ENCODE measurements around the gene MTHFR. TPM values are rescaled to one million over a fixed set of nuclear protein-coding genes. Genes with fewer than 3 reads are reported as not detected.

Gene MTHFR
- total RNA-seq, 1 experiment from 2014 or later: 18.2 TPM

GRCh38 chr1:11781297-11781696 lies 24.5 kb downstream of the MTHFR start:
- Histone ChIP-seq H4K5ac (ENCODE audit: insufficient read length, low read depth, low read length) (no peak overlapping the region), H3K14ac (ENCODE audit: insufficient read depth, low read length) (no peak overlapping the region), H3K9me3 (ENCODE audit: control insufficient read depth, low read depth, low read length) (no peaks in the 10 kb centered on the region), H2AFZ (ENCODE audit: low read length) (no peak overlapping the region), H3K56ac (ENCODE audit: insufficient read length, low read depth, low read length) (no peak overlapping the region), H3K79me1 (ENCODE audit: insufficient read depth, low read depth, low read length, poor library complexity, severe bottlenecking) (no peaks in the 10 kb centered on the region), H3K23me2 (ENCODE audit: insufficient read length, low read depth, low read length, poor library complexity, severe bottlenecking) (no peaks in the 10 kb centered on the region), H4K20me1 (ENCODE audit: control insufficient read depth, insufficient read depth, insufficient read length) (no peaks in the 10 kb centered on the region), H4K91ac (ENCODE audit: insufficient read length, low read depth, low read length) (no peak overlapping the region), H3K4ac (ENCODE audit: low read depth, low read length) (no peak overlapping the region), H2BK12ac (ENCODE audit: insufficient read length, low read depth, low read length) (no peak overlapping the region), H2AK5ac (ENCODE audit: insufficient read length, low read length) (no peak overlapping the region), H3K4me1 (ENCODE audit: insufficient read depth, low read length) (0 out of 2 replicates have a peak, but pooled peaks cover 2% of the 10 kb centered on the region), H3K4me2 (ENCODE audit: insufficient read depth, insufficient read length, low read length) (no peak overlapping the region), H2BK5ac (ENCODE audit: insufficient read length, low read length) (no peak overlapping the region), H3K9ac (ENCODE audit: extremely low read depth, insufficient read length, low read length) (no peak overlapping the region), H4K8ac (replicated peaks; ENCODE audit: insufficient read length, low read depth, low read length) (no peak overlapping the region), H3K27ac (ENCODE audit: insufficient read length, low read depth, low read length) (no peak overlapping the region), H3K79me2 (ENCODE audit: insufficient read depth, low read length) (no peaks in the 10 kb centered on the region), H3K23ac (ENCODE audit: insufficient read length, low read depth, low read length) (no peak overlapping the region), H2BK20ac (ENCODE audit: low read depth, low read length, poor library complexity, severe bottlenecking) (no peak overlapping the region), H3K18ac (ENCODE audit: insufficient read length, low read depth, low read length) (no peak overlapping the region), H2BK15ac (ENCODE audit: low read depth, low read length) (no peak overlapping the region), H3K27me3 (ENCODE audit: insufficient read depth, low read length) (no peaks in the 10 kb centered on the region), H3T11ph (ENCODE audit: low read length) (no peak overlapping the region), H2BK120ac (ENCODE audit: low read depth, low read length, poor library complexity, severe bottlenecking) (no peak overlapping the region)
- Mint-ChIP-seq H3K36me3 (ENCODE audit: insufficient read depth in 1 of 3, low read depth in 3 of 3) (no peaks in the 10 kb centered on the region), H3K27me3 (ENCODE audit: low read depth) (peaks cover 4% of the 10 kb centered on the region; the same call in 1 of the 2 replicates), H3K4me3 (no peak overlapping the region), H3K4me1 (peaks cover 11 to 14% of the 10 kb centered on the region in 2 experiments), H3K27ac (no peak overlapping the region), H3K9me3 (no peaks in the 10 kb centered on the region)
- DNase-seq: no peak
- no CpG with 5 or more reads among the region's 12 CpGs for WGBS (ENCODE audit: extremely low coverage, insufficient read length, low lambda C conversion rate)
- no peak for TF ChIP-seq CTCF (conservative IDR thresholded peaks at IDR 0.05)
